ENCODE results near the gene SLC6A1.

SLC6A1 gene

DNA sequence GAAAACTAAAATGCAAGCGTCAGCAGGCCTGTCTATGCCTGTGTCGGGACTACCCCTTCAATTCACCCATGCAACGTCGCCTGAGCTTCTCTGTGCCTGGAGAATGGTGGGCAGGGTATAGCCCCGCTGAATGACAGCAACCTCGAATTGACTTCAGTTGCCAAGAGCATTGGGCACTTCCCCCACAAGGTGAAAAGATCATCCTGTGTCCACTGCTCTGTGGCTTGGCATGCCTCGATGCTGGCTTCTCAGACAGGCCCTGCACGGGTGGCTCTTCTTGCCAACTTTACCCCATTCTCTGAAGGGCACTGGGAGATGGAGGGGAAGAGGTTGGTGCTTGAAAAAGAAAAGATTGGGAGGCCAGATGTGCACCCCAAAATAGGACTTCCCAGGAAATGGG, 3.3 kb downstream of the SLC6A1 start:
- DNase-seq, result no peak

DNA sequence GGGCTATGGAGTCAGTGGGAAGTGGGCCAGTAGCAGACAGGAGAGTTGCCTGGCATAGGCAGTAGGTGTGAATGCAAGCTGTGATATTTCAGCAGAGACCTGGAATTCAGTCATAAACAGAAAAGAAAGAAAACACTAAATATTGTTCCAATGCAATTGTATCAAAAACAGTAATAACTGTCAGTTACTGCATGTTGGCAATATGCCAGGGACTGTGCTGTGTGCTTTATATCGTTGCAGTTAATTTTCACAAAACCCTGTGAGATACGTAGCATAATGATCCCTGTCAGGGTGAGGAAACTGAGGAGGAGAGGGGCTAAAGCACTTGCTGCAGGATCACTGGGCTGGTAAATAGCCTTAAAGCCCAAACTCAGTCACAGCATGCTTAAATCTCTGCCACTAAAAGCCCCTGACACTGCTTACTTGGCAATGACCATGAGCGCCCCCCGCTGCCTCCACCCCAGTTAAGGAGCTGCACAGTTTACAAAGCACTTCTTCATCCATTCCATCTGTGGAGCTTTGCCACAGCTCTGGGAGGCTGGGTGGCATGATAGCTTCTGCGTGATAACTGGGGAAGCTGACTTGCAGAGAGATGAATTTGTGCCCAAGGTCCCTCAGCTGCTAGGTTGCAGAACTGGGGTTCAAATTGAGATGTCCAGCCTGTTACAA, 3.9 kb downstream of the SLC6A1 start:
- no peak for DNase-seq

DNA sequence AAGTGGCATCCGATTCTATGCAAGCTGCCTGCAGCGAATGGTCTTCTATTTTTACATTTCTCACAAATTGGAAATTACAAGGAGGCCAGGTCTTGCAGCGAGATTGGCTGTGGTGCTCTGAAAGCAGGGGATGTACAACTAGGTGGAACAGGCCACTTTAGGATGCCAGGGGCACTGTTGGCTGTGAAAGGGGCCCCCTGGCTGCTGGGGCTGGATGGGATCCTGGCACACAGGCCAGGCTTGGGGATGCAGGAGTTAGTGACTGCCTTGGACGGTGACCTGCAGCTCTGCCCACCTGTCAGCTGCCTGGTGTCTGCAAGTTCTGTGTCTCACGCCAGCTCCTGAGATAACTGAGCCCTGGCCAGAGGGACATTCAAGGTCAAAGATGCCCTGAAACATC, 4.6 kb downstream of the SLC6A1 start:
- no peak for DNase-seq

DNA sequence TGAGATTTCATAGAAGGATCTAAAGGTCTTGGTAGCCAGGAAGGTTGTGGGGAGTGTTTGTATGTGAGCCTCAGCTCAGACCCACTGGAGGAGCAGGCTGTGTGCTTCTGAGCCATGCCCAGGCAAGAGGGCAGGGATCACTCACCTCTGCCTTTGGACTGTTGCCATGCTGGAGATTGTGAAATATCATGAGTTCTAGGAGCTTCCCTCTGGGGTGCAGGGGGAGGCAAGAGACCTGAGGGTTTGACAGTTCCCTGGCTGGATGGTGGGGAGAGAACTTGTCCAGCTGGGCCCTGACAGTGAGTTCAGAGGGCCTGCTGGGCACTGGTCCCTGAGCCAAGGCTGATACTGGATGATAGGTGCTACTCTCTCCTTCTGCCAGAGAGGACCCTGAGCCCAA, 6.0 kb downstream of the SLC6A1 start:
- DNase-seq, result no peak

DNA sequence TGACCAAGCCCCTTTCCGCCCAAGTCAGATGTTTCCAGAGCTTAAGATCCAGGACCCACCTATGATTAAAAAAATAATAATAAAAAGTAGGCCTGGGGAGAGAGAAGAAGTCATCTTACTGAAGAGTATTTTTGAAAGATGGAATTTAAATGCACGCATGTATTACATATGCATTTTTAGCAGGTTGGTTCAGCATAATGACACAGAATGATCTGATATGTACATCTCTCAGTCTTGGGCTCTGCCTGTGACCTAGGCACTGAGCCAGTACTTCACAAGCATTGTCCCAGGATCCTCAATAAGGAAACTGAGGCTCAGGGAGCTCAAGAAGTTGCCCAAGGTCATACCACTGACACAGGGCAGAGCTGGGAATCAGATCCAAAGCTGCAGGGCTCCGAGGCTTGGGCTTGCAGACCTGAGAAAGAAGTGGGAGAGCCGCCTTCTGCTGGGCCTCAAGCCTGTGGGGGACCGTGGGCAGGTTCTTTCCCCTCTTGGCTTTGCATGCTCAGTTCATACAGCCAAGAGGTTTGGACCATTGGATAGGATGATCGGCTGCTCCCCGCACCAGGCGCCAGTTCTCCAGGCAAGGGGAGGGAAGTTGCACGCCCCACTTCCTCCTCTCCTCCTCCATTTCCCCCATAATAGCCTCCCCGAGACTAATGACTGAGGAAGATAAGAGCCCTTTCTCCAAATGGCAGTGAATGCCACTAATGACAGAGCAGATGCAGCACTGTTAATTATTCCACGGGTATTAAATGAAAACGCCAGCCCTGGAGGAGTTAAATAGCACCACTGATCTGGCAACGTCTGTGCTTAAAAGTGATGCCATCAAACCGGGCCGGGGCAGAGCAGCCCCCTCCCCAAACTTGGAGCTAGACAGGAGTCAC, 6.9 kb downstream of the SLC6A1 start:
- no peak for DNase-seq

DNA sequence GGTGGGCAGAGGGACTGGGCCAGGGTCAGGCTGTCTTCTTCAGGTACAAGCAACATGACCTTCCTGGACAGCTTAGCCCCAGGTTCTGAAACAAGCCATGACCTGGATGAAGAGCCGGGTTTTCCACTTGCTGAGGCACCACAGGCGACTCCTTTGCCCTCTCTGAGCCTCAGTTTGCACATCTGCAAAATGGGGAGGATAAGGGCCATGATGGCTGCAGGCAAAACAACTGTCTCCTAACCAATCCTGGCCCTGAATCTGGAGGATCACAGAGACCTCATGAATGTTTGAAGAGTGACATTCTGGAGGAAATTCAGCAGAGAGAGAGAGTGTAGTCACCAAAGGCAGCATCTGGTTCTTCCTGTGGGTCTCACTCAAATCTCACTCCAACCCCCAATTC, 8.0 kb downstream of the SLC6A1 start:
- DNase-seq, result no peak

DNA sequence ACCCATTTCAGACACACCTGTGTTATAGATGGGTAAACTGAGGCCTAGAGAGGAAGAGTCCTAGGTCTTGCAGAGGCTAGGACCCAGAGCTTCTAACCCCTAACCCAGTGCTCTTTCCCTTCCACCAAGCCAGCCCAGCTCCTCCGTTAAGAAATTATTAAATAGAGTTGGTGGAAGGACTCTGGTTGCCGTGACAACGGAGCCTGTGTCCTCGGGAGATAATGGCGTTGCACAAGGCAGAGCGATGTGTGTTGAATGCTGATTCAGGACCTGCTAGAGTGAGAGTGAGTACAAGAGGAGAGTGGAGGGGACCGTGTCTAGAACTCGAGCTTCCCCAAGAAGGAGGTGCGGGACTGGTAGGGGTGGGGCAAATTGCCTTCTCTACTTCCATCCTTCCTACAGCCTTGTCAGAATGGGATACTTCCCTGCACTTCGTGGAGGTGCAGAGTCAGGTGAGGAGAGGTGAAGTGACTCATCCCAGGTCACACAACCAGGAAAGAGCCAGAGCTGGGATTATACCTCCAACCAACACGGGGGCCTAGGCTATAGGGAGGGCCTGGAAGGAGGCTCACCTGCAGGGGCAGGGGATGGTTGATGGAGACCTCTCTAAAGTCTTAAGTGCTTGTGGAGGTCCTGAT, 8.6 kb downstream of the SLC6A1 start:
- DNase-seq, result no peak

DNA sequence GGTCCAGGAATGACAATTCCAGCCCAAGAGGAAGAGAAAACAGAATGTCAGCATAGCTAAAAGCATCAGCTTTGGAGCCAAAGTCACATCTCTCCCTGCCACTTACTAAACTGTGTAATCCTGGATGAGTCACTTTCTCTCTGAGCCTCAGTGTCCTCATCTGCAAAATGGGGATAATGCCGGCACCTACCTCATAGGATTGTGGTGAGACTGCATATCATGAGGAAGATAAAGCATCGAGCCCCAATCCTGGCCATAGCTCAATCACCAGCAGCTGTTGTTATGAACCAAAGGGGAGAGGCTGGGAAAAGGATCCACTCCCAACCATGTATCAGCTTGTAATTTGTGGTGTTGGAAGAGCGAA, 9.1 kb downstream of the SLC6A1 start:
- no peak for DNase-seq

DNA sequence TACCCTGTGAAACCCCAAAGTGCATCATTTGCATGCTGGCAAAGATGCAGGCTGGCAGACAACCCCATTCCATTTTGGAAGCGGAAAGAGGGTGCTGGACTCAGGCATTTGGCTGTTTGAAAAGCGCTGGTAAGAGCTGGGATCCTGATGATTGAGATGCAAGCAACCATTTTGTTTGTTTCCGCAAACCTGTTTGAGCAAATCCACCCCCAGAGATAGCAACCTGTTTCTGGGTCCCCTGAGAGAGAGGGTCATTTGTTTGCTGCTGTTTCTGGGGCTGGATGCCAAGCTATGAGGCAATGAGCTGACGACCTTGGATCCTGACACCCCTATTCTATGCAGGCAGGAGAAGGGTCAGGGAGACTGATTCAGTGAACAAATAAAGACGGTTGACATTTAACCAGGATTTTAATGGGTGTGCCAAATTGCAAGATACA, 9.8 kb downstream of the SLC6A1 start:
- no peak for DNase-seq

DNA sequence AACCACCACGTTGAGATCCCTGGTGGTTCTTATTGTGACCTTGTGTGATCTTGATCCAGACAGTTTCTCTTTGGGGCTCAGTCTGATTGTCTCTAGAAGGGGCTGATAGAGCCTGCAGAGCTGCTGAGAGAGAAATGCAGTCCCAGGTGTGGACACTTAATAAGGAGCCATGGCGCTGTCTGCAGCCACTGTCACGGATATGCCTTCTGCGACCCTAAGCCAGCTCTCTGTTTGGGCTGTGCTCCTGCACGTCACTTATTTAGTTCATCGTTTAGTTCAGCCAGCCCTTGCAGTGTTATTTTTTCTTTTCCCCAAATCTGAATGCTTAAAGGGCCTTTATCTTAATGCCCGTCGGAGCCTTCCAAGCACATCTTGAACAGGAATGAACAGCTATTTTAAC, 12.0 kb downstream of the SLC6A1 start:
- no peak for DNase-seq

DNA sequence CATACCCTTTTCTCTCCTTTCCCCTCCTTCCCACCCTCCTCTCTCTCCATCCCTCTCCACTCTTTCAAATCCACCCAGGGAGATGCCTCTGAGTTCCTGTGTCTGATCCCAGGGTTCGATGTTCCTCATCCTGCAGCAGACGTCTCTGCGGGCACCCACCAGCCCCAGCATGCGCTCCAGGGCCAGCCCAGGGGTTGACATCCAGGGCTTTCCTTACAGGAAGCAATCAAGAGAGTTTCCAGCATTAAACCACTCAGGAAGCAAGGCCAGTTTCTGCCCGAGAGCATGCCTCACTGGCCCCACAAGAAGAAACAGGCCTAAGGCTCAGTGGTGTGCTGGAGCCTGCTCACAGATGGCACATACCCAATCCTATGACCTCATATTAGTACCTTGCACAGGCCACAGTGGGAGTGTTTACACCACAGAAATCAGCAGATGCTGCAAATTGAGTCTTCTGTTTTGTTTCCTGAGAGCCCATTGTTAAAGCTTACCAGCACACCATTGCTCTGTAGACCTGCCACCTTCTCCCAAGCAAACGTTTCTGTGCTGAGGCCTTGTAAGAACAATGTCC, 13.2 kb downstream of the SLC6A1 start:
- no peak for DNase-seq

DNA sequence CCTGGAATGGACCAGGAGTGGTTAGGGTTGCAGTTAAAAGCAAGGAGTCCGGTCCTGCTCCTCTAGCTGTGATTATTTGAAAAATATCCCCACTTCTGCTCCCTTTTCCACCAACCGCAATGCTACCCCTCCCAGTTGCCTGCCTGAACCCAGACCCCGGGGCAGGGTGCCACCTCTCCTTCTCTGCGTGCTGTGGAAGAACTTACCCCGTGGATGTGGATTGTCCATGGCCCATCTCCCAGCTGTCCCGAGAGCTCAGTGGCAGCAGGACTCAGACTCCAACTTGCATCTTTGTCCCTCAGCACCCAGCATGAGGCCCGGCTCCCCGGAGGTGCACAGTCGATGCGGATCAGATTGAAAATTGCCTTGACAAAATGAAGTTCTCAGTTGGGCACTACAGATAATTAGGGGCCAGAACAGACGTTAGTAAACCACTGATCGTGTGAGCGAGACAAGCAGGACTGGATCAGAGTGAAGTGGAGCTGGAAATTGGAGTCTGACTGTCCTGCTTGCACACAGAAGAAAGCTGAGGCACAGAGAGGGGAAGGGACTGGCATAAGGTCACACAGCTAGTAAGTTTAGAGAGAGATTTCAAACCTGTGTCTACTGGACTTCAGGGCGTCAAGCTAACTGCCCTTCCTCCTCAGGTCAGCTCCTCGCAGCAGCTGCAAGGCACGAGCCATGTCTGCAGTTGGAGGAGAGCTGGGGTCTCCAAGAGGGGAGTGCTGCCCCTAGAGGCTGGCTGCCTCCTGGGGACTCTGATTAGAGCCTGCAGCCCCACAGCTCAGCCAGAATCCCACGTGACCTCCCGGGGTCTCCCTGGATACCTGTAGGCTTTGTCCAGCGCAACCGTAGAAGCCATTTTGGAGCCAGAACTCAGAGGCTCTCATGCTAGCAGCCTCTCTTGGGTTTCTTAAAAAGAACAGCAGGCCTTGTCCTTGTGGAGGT, 14.7 kb downstream of the SLC6A1 start:
- no peak for DNase-seq

DNA sequence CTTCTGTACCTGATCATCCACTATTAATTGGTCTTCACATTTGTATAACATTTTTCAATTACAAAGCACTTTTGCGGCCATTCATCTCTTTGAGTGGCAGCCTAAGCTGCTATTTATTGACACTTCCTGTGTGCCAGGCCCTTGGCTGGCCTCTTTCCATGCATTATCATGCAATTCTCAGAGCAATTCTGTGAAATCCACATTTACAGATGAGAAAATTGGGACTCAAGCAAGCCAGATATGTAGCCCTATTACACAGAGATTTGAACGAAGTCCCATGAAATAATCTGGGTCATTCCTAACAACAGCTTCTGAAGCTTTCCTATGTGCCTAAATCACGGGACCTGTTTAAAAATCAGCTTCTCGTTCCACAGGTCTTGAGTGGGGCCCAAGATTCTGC, 17.4 kb downstream of the SLC6A1 start:
- no peak for DNase-seq

DNA sequence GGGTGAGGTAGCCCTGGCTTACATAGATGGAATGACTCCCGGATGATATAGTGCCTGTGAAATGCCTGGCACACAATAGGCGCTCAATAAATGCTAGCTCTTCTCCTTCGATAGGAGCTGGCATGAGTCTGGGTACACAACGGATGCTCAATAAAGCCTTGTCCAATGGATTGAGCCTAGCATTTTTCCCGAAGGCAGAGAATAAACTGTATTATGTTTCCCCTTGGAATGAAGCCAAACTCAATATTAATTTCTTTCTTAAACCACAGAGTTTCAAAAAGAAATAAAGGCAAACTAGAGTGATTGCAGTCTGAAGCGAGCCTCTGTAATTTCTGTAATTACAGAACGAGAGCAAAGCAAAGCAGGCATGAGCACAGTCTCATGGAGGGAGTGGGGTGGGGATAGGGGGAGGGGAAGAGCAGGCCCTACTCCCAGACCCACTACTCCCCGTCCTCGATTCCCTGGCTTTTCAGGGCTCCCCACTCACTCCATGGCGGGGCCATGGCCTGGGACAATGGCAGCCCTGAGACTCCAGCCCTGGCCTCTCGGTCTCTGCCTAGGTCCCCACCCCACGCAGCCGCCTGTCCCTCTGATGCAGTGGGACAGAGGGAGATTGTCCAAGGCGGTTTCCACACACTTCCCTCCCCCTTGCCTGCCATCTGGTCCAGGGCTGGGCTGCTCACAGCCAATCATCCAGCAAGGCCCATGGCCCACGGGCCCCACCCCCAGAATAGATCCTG, 18.0 kb downstream of the SLC6A1 start:
- no peak for DNase-seq

DNA sequence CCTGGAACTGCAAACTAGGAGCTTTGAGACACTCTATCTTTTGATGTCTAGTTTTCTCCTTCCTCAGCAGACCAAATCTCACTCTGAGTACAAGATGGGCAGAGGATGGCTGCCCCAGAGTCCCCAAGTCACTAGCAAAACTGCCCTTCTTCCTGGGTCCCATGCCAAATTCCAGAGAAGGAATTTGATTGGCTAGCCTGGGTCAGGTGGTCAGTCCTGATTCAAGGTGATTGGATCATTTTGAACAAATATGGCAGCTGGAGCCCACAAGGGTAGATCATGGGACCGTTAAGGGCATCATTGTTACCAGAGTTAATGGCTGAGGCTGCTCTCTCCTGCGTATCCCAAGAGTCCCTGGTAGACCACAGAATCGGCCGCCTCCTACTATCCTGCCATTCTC, 21.7 kb downstream of the SLC6A1 start:
- DNase-seq, result no peak

DNA sequence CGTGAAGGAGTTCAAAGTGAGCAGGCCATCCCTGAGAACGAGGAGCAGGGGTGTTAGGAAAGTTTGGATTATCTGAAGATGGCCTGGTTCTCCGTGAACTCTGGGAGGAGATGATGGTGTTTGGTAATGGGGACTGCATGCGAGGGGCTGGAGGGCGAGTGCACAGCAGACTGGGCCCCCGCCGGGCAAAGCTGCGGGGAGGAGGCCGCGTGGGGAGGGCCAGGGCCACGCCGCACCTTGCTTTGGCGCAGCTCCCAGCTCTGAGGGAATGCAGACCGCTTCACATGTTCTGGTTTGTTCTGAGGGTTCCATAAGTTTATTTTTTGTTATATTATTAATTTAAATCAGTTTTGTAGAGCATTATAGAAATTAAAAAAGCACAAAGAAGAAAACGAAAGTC, 22.2 kb downstream of the SLC6A1 start:
- no peak for DNase-seq

DNA sequence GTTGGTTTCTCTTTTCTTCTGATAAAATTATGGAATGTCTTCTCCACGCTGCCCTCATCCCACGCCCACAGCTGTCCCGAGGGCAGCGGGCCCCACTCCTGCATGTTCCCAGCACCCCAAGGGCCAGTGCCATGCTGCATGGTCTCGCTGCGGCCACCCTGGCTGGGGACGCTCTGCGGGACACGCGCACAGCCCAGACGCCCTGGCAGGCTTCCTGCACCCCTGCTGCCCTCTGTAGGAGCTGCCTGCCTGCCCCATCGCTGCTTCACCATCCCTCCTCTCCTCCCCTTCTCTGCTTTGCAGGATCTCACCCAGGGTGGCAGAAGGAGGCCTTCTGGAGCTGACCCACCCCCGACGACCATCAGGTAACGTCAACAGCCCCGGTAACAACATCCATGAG, 22.8 kb downstream of the SLC6A1 start:
- no peak for DNase-seq

DNA sequence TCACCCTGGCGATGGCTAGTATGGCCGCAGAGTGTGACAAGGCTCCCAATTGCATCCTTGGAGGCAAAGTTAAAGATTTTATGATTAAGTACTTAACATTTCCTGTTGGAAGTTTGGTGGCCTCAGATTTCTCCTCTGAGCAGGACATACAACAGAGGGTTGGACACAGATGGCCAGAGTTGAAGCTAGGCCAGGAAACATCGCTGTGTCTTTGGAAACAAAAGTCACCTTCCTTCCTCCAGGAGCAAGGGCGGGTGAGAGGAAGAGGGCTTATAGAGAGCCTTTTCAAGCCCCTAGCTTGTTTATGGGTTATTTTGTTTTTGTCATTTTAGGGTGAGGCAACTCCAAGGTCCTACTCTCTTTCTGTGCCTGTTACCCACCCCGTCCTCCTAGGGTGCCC, 24.2 kb downstream of the SLC6A1 start:
- no peak for DNase-seq

DNA sequence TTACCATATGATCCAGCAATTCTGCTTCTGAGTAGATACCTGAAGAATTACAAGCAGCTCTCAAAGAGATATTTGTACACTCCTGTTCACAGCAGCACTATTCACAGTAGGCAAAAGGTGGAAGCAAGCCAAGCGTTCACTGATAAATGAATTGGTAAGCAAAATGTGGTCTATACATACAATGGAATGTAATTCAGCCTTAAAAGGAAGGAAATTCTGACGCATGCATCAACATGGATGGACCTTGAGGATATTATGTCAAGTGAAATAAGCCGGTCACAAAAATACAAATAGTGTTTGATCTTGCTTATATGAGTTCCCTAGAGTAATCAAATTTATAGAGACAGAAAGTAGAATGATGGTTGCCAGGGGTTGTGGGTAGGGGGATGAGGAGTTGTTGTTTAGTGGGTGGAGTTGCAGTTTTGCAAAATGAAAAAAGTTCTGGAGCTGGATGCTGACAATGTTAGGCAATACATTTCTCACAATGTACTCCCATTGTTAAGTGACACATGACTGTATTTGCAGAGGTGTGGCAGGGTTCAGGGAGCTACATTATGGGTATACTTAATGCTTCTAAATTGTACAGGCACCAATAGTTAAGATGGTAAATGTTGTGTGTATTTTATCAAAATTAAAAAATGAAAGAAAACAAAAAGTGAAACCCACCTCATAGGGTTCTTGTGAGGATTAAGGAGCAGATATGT, 26.7 kb downstream of the SLC6A1 start:
- DNase-seq, result no peak

DNA sequence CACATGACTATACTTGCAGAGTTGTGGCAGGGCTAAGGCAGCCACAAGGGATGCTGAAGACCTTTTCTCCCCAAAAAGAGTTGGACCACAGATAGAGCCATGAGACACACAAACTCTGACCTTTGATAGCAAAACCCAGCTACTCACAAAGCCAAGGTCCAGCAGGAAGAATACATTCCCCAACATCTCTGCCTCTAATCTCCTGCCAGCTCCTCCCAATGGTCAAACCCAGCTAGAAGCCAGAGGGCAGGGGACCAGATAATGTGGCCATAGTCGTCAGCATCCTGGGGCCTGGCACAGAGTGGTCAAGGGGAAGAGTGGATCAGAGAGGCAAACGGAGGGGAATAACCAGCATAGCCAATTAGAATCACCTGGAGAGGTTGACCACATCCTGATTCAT, 28.2 kb downstream of the SLC6A1 start:
- DNase-seq, result no peak

DNA sequence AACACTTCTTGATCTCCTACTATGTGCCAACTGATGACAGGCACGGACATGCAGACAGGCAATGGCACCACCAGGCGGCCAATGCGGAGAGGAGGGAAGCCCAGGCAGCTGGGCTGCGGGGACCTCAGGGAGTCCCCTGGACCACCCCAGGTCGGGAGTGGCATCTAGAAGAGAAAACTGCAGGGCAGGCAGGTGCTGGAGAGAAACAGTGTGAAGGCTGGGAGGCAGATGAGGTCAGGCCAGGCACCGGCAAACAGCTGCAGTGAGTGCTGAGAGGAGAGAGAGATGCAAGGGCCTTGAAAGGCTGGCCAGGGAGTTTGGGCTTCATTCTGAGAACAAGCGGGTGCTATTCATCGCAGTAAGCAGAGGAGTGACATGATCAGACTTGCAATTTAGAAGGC, 29.1 kb downstream of the SLC6A1 start:
- no peak for DNase-seq
